A549 (cell line): ENCODE results near the gene WIPF3. TPM values are rescaled to one million over a fixed set of nuclear protein-coding genes. Genes with fewer than 3 reads are reported as not detected.

ENCODE experiments used
- ATAC-seq, 2 experiments: fragments of 200-7000 bp in 1 of 2; fragments of >200 bp in 1 of 2; cut with Nextera tagmentation in 1 of 2; cut with Tn5 transposase in 1 of 2; 3 replicates each; pipeline versions ENCODE4 v1.8.0 to v1.9.1; 2018 to 2020; ENCODE audit warnings: mild to moderate bottlenecking in 1 of 2, moderate library complexity in 1 of 2
- CTCF ChIA-PET: fragments of 300-600 bp; sonication (Branson Sonifier 250); formaldehyde crosslinking; extraction: SDS; loops from one replicate; lab custom pipeline; 2021; ENCODE audit warnings: antibody characterized with exemption, inconsistent platforms; lab: Yijun Ruan, JAX
- POLR2A ChIA-PET: fragments of 350-600 bp; formaldehyde crosslinking; extraction: SDS; loops from one replicate; lab custom pipeline; 2021; ENCODE audit warnings: antibody characterized with exemption, inconsistent platforms; lab: Yijun Ruan, JAX
- DNase-seq, 2 experiments: peaks; one replicate each; pipeline versions ENCODE4 v3.0.0 to v3.0.0-alpha.2; 2011 to 2016; ENCODE audit warnings: low read depth in 1 of 2, low spot score in 1 of 2
- FAIRE-seq: peaks from 2 replicates; lab custom pipeline; 2011; peaks lifted over from hg19 to GRCh38; lab: Jason Lieb, UNC
- H3K27ac ChIP-seq, 2 experiments: fragments of >200 bp; sonication (Bioruptor Twin); formaldehyde crosslinking; 3 replicates each; pipeline ENCODE4 v1.5.1; 2016 to 2017
- H3K4me1 ChIP-seq: fragments of >200 bp; sonication (Bioruptor Twin); formaldehyde crosslinking; 3 replicates; pipeline ENCODE4 v1.6.1; 2016
- H3K4me2 ChIP-seq: fragments of >200 bp; sonication (Bioruptor Twin); formaldehyde crosslinking; 3 replicates; pipeline ENCODE4 v1.6.1; 2016
- H3K4me3 ChIP-seq: fragments of >200 bp; sonication (Bioruptor Twin); formaldehyde crosslinking; 3 replicates; pipeline ENCODE4 v1.5.1; 2016
- H3K9me3 ChIP-seq: fragments of >200 bp; sonication (Bioruptor Twin); formaldehyde crosslinking; 3 replicates; pipeline ENCODE4 v1.6.1; 2016
- CBX2 ChIP-seq: fragments of 200-600 bp; sonication (generic); IDR thresholded peaks from 2 replicates; pipeline ENCODE4 v1.6.1; 2016; ENCODE audit warnings: low read depth, mild to moderate bottlenecking, borderline replicate concordance
- CBX8 ChIP-seq: fragments of 200-600 bp; sonication (generic); IDR thresholded peaks from 2 replicates; pipeline ENCODE4 v1.6.1; 2016
- CEBPB ChIP-seq, 2 experiments: fragments of >200 bp in 1 of 2; sonication (Bioruptor Twin) in 1 of 2; formaldehyde crosslinking in 1 of 2; IDR thresholded peaks; 2 replicates each; pipeline ENCODE4 v1.6.1; 2012 to 2016
- CHD2 ChIP-seq: fragments of 150-350 bp; IDR thresholded peaks from 2 replicates; pipeline ENCODE4 v1.6.1; 2014; ENCODE audit warnings: low read length; ENCODE audit not compliant: partially characterized antibody
- CTCF ChIP-seq: fragments of >200 bp; sonication (Bioruptor Twin); formaldehyde crosslinking; IDR thresholded peaks from 3 replicates; pipeline ENCODE4 v1.5.1; 2016
- EP300 ChIP-seq, 2 experiments: fragments of >200 bp; sonication (Bioruptor Twin); formaldehyde crosslinking; IDR thresholded peaks; 2 replicates in 1 of 2; 3 replicates in 1 of 2; pipeline ENCODE4 v1.6.1; 2016 to 2017
- ESRRA ChIP-seq: fragments of 150-350 bp; IDR thresholded peaks from 2 replicates; pipeline ENCODE4 v1.6.1; 2014; ENCODE audit warnings: mild to moderate bottlenecking, low read length, borderline replicate concordance
- FOXS1 ChIP-seq: fragments of 250-450 bp; sonication (Bioruptor Pico); IDR thresholded peaks from 2 replicates; pipeline ENCODE4 v1.5.0; 2020; ENCODE audit warnings: mild to moderate bottlenecking, moderate library complexity
- GATA3 ChIP-seq: IDR thresholded peaks from 2 replicates; pipeline ENCODE4 v1.6.1; 2012; ENCODE audit warnings: borderline replicate concordance
- HEYL ChIP-seq: fragments of 250-450 bp; sonication (Bioruptor Pico); IDR thresholded peaks from 2 replicates; pipeline ENCODE4 v1.8.0; 2021; ENCODE audit warnings: mild to moderate bottlenecking, moderate library complexity
- HOXA7 ChIP-seq: fragments of 250-450 bp; sonication (Bioruptor Pico); IDR thresholded peaks from 2 replicates; pipeline ENCODE4 v1.5.0; 2020; ENCODE audit warnings: mild to moderate bottlenecking, moderate library complexity
- JUN ChIP-seq, 2 experiments: fragments of >200 bp; sonication (Bioruptor Twin); formaldehyde crosslinking; IDR thresholded peaks; 2 replicates in 1 of 2; 3 replicates in 1 of 2; pipeline ENCODE4 v1.6.1; 2016 to 2017
- JUNB ChIP-seq: fragments of >200 bp; sonication (Bioruptor Twin); formaldehyde crosslinking; IDR thresholded peaks from 2 replicates; pipeline ENCODE4 v1.6.1; 2016
- KDM1A ChIP-seq: fragments of 200-600 bp; sonication (generic); IDR thresholded peaks from 2 replicates; pipeline ENCODE4 v1.6.1; 2016; ENCODE audit warnings: low read depth, mild to moderate bottlenecking
- MAX ChIP-seq: IDR thresholded peaks from 2 replicates; pipeline ENCODE4 v1.6.1; 2012
- MYC ChIP-seq: IDR thresholded peaks from 2 replicates; pipeline ENCODE4 v1.6.1; 2012; ENCODE audit warnings: mild to moderate bottlenecking, inconsistent platforms, low read length, improper control_type of control experiment, borderline replicate concordance
- NFE2L2 ChIP-seq: fragments of 150-350 bp; conservative IDR thresholded peaks from 2 replicates; pipeline ENCODE4 v1.6.1; 2014; ENCODE audit warnings: low read length
- NR3C1 ChIP-seq: fragments of >200 bp; sonication (Bioruptor Twin); formaldehyde crosslinking; IDR thresholded peaks from 3 replicates; pipeline ENCODE4 v1.6.1; 2017
- PBX3 ChIP-seq: IDR thresholded peaks from 2 replicates; pipeline ENCODE4 v1.6.1; 2012
- POLR2A ChIP-seq: IDR thresholded peaks from 2 replicates; pipeline ENCODE4 v1.6.1; 2012; ENCODE audit warnings: mild to moderate bottlenecking, low read length
- RAD21 ChIP-seq, 2 experiments: fragments of >200 bp in 1 of 2; sonication (Bioruptor Twin) in 1 of 2; formaldehyde crosslinking in 1 of 2; IDR thresholded peaks in 1 of 2; conservative IDR thresholded peaks in 1 of 2; 2 replicates in 1 of 2; 3 replicates in 1 of 2; pipeline ENCODE4 v1.6.1; 2012 to 2018; ENCODE audit warnings: inconsistent platforms in 1 of 2
- RARB ChIP-seq: fragments of 250-450 bp; sonication (Bioruptor Pico); IDR thresholded peaks from 2 replicates; pipeline ENCODE4 v1.8.0; 2021; ENCODE audit warnings: mild to moderate bottlenecking, moderate library complexity
- RNF2 ChIP-seq: fragments of 200-600 bp; sonication (generic); IDR thresholded peaks from 2 replicates; pipeline ENCODE4 v1.6.1; 2016; ENCODE audit warnings: low read depth, mild to moderate bottlenecking, antibody characterized with exemption, moderate library complexity, borderline replicate concordance
- TP53 ChIP-seq: fragments of 250-450 bp; sonication (Bioruptor Pico); IDR thresholded peaks from 2 replicates; pipeline ENCODE4 v1.5.0; 2021; ENCODE audit warnings: mild to moderate bottlenecking, moderate library complexity
- ZC3H11A ChIP-seq: fragments of 450-650 bp; IDR thresholded peaks from 2 replicates; pipeline ENCODE4 v1.6.1; 2014; ENCODE audit warnings: antibody characterized with exemption, mild to moderate bottlenecking
- ZNF302 ChIP-seq: fragments of 250-450 bp; sonication (Bioruptor Pico); IDR thresholded peaks from 2 replicates; pipeline ENCODE4 v1.9.0; 2021; ENCODE audit warnings: inconsistent platforms, mild to moderate bottlenecking, moderate library complexity
- WGBS: methylation state at CpG from one replicate; pipeline ENCODE4 v1.1.6; 2017; ENCODE audit errors: missing lambda C conversion rate; 5-methylcytosine and 5-hydroxymethylcytosine counted together
- polyA plus RNA-seq, 4 experiments: library from polyadenylated mRNA; depleted of rRNA in 3 of 4; stranded (reverse); fragments of >200 nt; fragmentation: RNase III in 1 of 4; extraction: RNeasy Plus Mini Kit Qiagen cat#74134 plus additional on column Dnase treatment in 1 of 4; gene quantifications; 2 replicates in 3 of 4; 3 replicates in 1 of 4; pipeline ENCODE4 v1.2.3, GENCODE V29; 2011 to 2017

WIPF3 gene
- polyA plus RNA-seq, 2 of the 4 experiments (the other 2 are of a cell fraction) = 0.10 to 0.30 TPM

- POLR2A ChIA-PET = no interaction called here
- no peaks in the 10 kb centered on the region for H3K4me1 ChIP-seq
- DNase-seq = no peak
- CTCF ChIA-PET = interaction anchor here (1.0 kb wide), 2 partner anchors 21 to 166 kb away, joined by 3 to 4 read pairs; no protein-coding TSS in a partner anchor
- no peak overlapping the region for H3K4me3 ChIP-seq
- no peak overlapping the region for H3K27ac ChIP-seq
- TF ChIP-seq ZC3H11A (no peak), HEYL (CRISPR knock-in tag) (no peak)
- no peak for FAIRE-seq
- 49% methylated on average over 2 of the region's 2 CpGs for whole genome bisulfite sequencing
- ATAC-seq = no peak
- no peaks in the 10 kb centered on the region for H3K9me3 ChIP-seq
- no peak overlapping the region for H3K4me2 ChIP-seq
These were observed 90.5 kb downstream of the WIPF3 start for GRCh38 chr7:29896685-29897411.

- Histone ChIP-seq H3K27ac (no peak overlapping the region), H3K9me3 (no peaks in the 10 kb centered on the region), H3K4me2 (no peak overlapping the region), H3K4me1 (no peaks in the 10 kb centered on the region), H3K4me3 (no peak overlapping the region)
- no peak for FAIRE-seq
- POLR2A ChIA-PET = no interaction called here
- TF ChIP-seq RNF2 = no peak
- 9% methylated on average over 5 of the region's 5 CpGs for whole genome bisulfite sequencing
- no peak for DNase-seq
- no peak for ATAC-seq
- CTCF ChIA-PET = interaction anchor here (0.8 kb wide), 2 partner anchors 9 to 21 kb away, joined by 3 read pairs; no protein-coding TSS in a partner anchor
These were observed 92.0 kb downstream of the WIPF3 start for GRCh38 chr7:29898301-29898700.

GRCh38 chr7:29900745-29901144 is 94.4 kb downstream of the WIPF3 start:
- Histone ChIP-seq H3K4me2 (no peak overlapping the region), H3K9me3 (peaks cover 6% of the 10 kb centered on the region; the same call in 2 of the 3 replicates), H3K4me1 (no peaks in the 10 kb centered on the region), H3K4me3 (no peak overlapping the region), H3K27ac (no peak overlapping the region)
- ChIA-PET CTCF (interaction anchor here (1.0 kb wide), 1 partner anchor 28 kb away, joined by 3 read pairs; no protein-coding TSS in a partner anchor), POLR2A (no interaction called here)
- WGBS = 20% methylated on average over 1 of the region's 1 CpG
- FAIRE-seq = no peak
- DNase-seq = no peak
- ATAC-seq = no peak
- TF ChIP-seq NR3C1 (no peak), KDM1A (no peak), ZNF302 (CRISPR knock-in tag) (no peak), HEYL (CRISPR knock-in tag) (no peak), ESRRA (no peak), TP53 (CRISPR knock-in tag) (no peak), NFE2L2 (no peak), POLR2A (no peak), ZC3H11A (no peak), RNF2 (no peak), CBX8 (no peak), CEBPB (IDR thresholded peaks at IDR 0.05) (no peak), PBX3 (no peak), FOXS1 (no peak), CHD2 (no peak), MAX (no peak)

- POLR2A ChIA-PET = no interaction called here
- TF ChIP-seq EP300 (IDR thresholded peaks at IDR 0.05) (no peak), JUNB (no peak), KDM1A (no peak), HOXA7 (no peak), RARB (CRISPR knock-in tag) (no peak), JUN (IDR thresholded peaks at IDR 0.05) (no peak), MYC (no peak), CBX2 (no peak), CTCF (no peak), TP53 (CRISPR knock-in tag) (no peak), RAD21 (conservative IDR thresholded peaks at IDR 0.05 in 1 of 2, IDR thresholded peaks at IDR 0.05 in 1 of 2) (no peak), GATA3 (no peak)
- Histone ChIP-seq H3K9me3 (peaks cover 27% of the 10 kb centered on the region; the same call in 2 of the 3 replicates), H3K27ac (no peak overlapping the region), H3K4me3 (no peak overlapping the region), H3K4me1 (no peaks in the 10 kb centered on the region), H3K4me2 (no peak overlapping the region)
- CTCF ChIA-PET = interaction anchor here (1.1 to 3.1 kb wide), 3 partner anchors 9 to 28 kb away, joined by 3 to 19 read pairs (median 6); no protein-coding TSS in a partner anchor
- FAIRE-seq = no peak
- 31% methylated on average over 3 of the region's 3 CpGs for WGBS
- no peak for ATAC-seq
- DNase-seq = no peak
These were observed 100.1 kb downstream of the WIPF3 start for GRCh38 chr7:29906200-29907022.
